ENCODE data around the gene TCF23.

The TCF23 gene

DNA sequence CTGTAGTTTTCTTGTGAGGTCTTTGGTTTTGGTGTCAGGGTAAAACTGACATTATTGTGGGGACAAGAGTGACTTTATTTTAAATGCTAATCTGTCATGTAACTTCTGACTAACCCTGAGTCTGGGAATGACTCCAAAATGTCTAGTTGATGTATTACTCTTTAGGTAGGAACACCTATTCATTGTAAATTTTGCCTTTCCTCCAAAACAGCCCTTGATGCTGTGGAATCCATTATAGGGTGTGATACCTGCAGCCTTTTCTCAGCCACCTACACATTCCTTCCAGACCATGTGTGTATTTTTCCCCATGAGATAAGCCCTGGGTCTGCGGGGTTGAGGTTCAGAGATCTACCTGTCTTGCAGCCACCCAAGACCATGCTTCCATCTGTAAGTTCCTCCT, 5.5 kb upstream of the TCF23 start:
- TF ChIP-seq RAD21 (IDR thresholded peaks at IDR 0.05; ENCODE audit: low read depth), result no peak
- TF ChIP-seq NFIC (IDR thresholded peaks at IDR 0.05), result no peak
- no peak for TF ChIP-seq EP300 (IDR thresholded peaks at IDR 0.05; ENCODE audit: borderline replicate concordance)
- no peak for TF ChIP-seq CEBPB (IDR thresholded peaks at IDR 0.05)
- no peak for TF ChIP-seq ZBTB7A (IDR thresholded peaks at IDR 0.05; ENCODE audit: low read depth)
- TF ChIP-seq, protein P1, sequence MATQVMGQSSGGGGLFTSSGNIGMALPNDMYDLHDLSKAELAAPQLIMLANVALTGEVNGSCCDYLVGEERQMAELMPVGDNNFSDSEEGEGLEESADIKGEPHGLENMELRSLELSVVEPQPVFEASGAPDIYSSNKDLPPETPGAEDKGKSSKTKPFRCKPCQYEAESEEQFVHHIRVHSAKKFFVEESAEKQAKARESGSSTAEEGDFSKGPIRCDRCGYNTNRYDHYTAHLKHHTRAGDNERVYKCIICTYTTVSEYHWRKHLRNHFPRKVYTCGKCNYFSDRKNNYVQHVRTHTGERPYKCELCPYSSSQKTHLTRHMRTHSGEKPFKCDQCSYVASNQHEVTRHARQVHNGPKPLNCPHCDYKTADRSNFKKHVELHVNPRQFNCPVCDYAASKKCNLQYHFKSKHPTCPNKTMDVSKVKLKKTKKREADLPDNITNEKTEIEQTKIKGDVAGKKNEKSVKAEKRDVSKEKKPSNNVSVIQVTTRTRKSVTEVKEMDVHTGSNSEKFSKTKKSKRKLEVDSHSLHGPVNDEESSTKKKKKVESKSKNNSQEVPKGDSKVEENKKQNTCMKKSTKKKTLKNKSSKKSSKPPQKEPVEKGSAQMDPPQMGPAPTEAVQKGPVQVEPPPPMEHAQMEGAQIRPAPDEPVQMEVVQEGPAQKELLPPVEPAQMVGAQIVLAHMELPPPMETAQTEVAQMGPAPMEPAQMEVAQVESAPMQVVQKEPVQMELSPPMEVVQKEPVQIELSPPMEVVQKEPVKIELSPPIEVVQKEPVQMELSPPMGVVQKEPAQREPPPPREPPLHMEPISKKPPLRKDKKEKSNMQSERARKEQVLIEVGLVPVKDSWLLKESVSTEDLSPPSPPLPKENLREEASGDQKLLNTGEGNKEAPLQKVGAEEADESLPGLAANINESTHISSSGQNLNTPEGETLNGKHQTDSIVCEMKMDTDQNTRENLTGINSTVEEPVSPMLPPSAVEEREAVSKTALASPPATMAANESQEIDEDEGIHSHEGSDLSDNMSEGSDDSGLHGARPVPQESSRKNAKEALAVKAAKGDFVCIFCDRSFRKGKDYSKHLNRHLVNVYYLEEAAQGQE (IDR thresholded peaks at IDR 0.05; ENCODE audit: low read depth), result no peak
- TF ChIP-seq CREB1 (IDR thresholded peaks at IDR 0.05; ENCODE audit: low read depth), result no peak
- TF ChIP-seq EGR1 (IDR thresholded peaks at IDR 0.05), result no peak
- no peak for TF ChIP-seq YY1 (IDR thresholded peaks at IDR 0.05; ENCODE audit: low read depth)
- TF ChIP-seq TAF1 (IDR thresholded peaks at IDR 0.05; ENCODE audit: low read depth), result no peak
- no peak for TF ChIP-seq FOXM1 (IDR thresholded peaks at IDR 0.05; ENCODE audit: borderline replicate concordance, low read depth)
- no peak for TF ChIP-seq TCF12 (IDR thresholded peaks at IDR 0.05; ENCODE audit: low read depth)
- TF ChIP-seq, protein P2, sequence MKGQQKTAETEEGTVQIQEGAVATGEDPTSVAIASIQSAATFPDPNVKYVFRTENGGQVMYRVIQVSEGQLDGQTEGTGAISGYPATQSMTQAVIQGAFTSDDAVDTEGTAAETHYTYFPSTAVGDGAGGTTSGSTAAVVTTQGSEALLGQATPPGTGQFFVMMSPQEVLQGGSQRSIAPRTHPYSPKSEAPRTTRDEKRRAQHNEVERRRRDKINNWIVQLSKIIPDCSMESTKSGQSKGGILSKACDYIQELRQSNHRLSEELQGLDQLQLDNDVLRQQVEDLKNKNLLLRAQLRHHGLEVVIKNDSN (IDR thresholded peaks at IDR 0.05), result no peak
- TF ChIP-seq, protein P3, sequence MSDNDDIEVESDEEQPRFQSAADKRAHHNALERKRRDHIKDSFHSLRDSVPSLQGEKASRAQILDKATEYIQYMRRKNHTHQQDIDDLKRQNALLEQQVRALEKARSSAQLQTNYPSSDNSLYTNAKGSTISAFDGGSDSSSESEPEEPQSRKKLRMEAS (IDR thresholded peaks at IDR 0.05), result no peak
- TF ChIP-seq TEAD4 (IDR thresholded peaks at IDR 0.05), result no peak

DNA sequence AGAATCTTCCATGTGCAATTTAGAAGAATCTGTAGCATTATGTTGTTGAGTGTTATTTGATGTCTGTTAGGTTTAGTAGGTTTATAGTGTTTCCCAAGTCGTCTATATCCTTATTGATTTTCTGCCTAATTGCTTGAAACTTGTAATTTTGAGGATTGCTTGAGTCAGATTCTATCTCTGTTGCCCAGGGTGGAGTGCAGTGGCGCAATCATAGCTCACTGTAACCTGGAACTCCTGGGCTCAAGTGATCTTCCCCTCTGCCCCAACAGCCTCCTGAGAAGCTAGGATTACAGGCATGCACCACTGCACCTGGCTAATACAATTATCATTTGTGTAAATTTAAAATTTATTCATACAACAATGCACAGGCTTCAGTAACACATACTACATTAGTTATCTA, 3.1 kb upstream of the TCF23 start:
- TF ChIP-seq, protein P1 (IDR thresholded peaks at IDR 0.05; ENCODE audit: low read depth), result no peak
- TF ChIP-seq EGR1 (IDR thresholded peaks at IDR 0.05) (no peak), ZBTB7A (IDR thresholded peaks at IDR 0.05; ENCODE audit: low read depth) (no peak)

DNA sequence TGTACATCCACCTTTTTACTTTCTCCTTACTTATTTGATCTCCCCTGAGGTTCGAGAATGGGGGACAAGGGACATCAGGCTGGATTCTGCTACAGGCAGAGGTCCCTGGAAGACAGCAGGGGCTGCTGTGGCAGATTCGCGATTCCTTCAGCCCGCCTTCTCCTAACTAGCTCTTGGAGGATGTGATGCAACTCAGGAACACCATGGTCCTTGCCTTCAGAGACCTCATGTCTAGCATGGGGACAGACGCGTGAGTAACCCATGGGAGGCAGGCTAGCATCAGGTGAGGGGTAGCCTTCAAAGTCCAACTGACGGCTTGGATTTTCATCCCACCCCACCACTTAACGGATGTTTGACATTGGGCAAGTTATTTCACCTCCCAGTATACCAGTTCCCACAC, 869 bp upstream of the TCF23 start:
- TF ChIP-seq EP300 (IDR thresholded peaks at IDR 0.05; ENCODE audit: borderline replicate concordance), result no peak
- TF ChIP-seq, protein P2 (IDR thresholded peaks at IDR 0.05), result no peak
- TF ChIP-seq ZBTB7A (IDR thresholded peaks at IDR 0.05; ENCODE audit: low read depth), result no peak
- TF ChIP-seq CEBPB (IDR thresholded peaks at IDR 0.05), result no peak
- no peak for TF ChIP-seq TAF1 (IDR thresholded peaks at IDR 0.05; ENCODE audit: low read depth)
- TF ChIP-seq FOXM1 (IDR thresholded peaks at IDR 0.05; ENCODE audit: borderline replicate concordance, low read depth), result no peak
- TF ChIP-seq, protein P1 (IDR thresholded peaks at IDR 0.05; ENCODE audit: low read depth), result no peak
- TF ChIP-seq, protein P3 (IDR thresholded peaks at IDR 0.05), result no peak
- no peak for TF ChIP-seq YY1 (IDR thresholded peaks at IDR 0.05; ENCODE audit: low read depth)
- TF ChIP-seq CREB1 (IDR thresholded peaks at IDR 0.05; ENCODE audit: low read depth), result no peak
- no peak for TF ChIP-seq EGR1 (IDR thresholded peaks at IDR 0.05)
- no peak for TF ChIP-seq TEAD4 (IDR thresholded peaks at IDR 0.05)
- TF ChIP-seq NFIC (IDR thresholded peaks at IDR 0.05), result no peak
- TF ChIP-seq TCF12 (IDR thresholded peaks at IDR 0.05; ENCODE audit: low read depth), result no peak
- no peak for TF ChIP-seq RAD21 (IDR thresholded peaks at IDR 0.05; ENCODE audit: low read depth)

DNA sequence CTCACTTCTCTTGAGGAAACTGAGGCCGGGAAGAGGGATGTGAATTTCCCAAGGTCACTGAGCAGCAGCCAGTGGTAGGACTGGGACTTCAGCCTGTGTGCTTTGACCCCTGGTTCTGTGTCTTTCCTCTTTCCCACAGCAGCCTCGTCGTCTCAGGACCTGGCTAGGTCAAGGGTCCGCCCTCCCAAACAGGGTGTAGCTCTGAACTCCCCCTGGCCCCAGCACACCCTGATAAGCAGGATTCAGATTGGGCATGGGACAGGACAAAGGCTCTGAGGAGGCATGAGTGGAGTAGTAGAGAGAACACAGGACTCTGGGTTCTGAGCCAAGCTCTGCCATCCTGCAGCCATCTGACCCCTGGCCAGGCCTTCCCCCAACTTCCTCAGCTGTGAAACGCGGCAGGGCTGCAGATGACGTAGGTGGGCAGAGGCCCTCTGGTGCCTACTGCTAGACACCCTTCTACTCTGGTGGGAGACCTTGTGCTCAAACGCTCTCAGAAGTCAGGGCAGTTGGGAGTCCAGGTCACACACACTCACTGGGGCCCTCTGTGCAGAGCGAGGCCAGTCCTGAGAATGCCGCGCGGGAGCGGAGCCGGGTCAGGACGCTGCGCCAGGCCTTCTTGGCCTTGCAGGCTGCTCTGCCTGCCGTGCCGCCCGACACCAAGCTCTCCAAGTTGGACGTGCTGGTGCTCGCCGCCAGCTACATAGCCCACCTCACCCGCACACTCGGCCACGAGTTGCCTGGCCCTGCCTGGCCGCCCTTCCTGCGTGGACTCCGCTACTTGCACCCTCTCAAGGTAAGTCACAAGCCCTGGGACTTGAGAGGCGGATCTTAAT, 984 bp downstream of the TCF23 start:
- no peak for TF ChIP-seq ZBTB7A (IDR thresholded peaks at IDR 0.05; ENCODE audit: low read depth)

Measured in Ishikawa (cell line).